GM23338 (cell line): ENCODE measurements around the gene TOE1. TPM values are rescaled to one million over a fixed set of nuclear protein-coding genes. Genes with fewer than 3 reads are reported as not detected.

Source experiments
- ATAC-seq: fragments of 200-7000 bp; cut with Tn5 transposase; 3 replicates; pipeline ENCODE4 v1.9.1; 2020
- DNase-seq: peaks from one replicate; pipeline ENCODE4 v3.0.0-alpha.2; 2015; ENCODE audit warnings: low spot score
- H2AFZ ChIP-seq: fragments of 200-600 bp; sonication (generic); 2 replicates; pipeline ENCODE4 v1.8.0; 2016; ENCODE audit warnings: antibody characterized with exemption, mild to moderate bottlenecking, moderate library complexity
- H3F3A ChIP-seq: fragments of 200-600 bp; sonication (generic); replicated peaks from 2 replicates; pipeline ENCODE4 v1.8.0; 2017; ENCODE audit warnings: antibody characterized with exemption, mixed run types, low read depth
- H3K27ac ChIP-seq: fragments of 200-600 bp; sonication (generic); 2 replicates; pipeline ENCODE4 v1.6.1; 2016; ENCODE audit warnings: low read depth
- H3K27me3 ChIP-seq: fragments of 200-600 bp; sonication (generic); 2 replicates; pipeline ENCODE4 v1.8.0; 2016; ENCODE audit warnings: mild to moderate bottlenecking, mixed run types, moderate library complexity; ENCODE audit not compliant: insufficient read depth
- H3K36me3 ChIP-seq: fragments of 200-600 bp; sonication (generic); 2 replicates; pipeline ENCODE4 v1.8.0; 2016; ENCODE audit warnings: mild to moderate bottlenecking; ENCODE audit not compliant: insufficient read depth
- H3K4me1 ChIP-seq: fragments of 200-600 bp; sonication (generic); 2 replicates; pipeline ENCODE4 v1.8.0; 2016; ENCODE audit warnings: mild to moderate bottlenecking, moderate library complexity; ENCODE audit not compliant: insufficient read depth
- H3K4me2 ChIP-seq: fragments of 200-600 bp; sonication (generic); 2 replicates; pipeline ENCODE4 v1.7.1; 2017; ENCODE audit warnings: mixed run types
- H3K4me3 ChIP-seq: fragments of 200-600 bp; sonication (generic); 2 replicates; pipeline ENCODE4 v1.6.1; 2016; ENCODE audit warnings: mixed run types
- H3K79me2 ChIP-seq: fragments of 200-600 bp; sonication (generic); replicated peaks from 2 replicates; pipeline ENCODE4 v1.8.0; 2017; ENCODE audit warnings: mild to moderate bottlenecking; ENCODE audit not compliant: insufficient read depth
- H3K9me2 ChIP-seq: fragments of 200-600 bp; sonication (generic); 2 replicates; pipeline ENCODE4 v1.8.0; 2017; ENCODE audit not compliant: insufficient read depth
- H4K20me1 ChIP-seq: fragments of 200-600 bp; sonication (generic); replicated peaks from 2 replicates; pipeline ENCODE4 v1.8.0; 2017; ENCODE audit warnings: mild to moderate bottlenecking; ENCODE audit not compliant: insufficient read depth
- H3K27ac Mint-ChIP-seq: 2 replicates; pipeline ENCODE4 v1.8.0; 2020; ENCODE audit warnings: inconsistent platforms, mild to moderate bottlenecking, moderate library complexity, mixed read lengths
- H3K27me3 Mint-ChIP-seq: 3 replicates; pipeline ENCODE4 v1.8.0; 2022; ENCODE audit warnings: low read depth, mild to moderate bottlenecking, moderate library complexity, mixed read lengths, inconsistent platforms; ENCODE audit not compliant: insufficient read depth, poor library complexity
- H3K36me3 Mint-ChIP-seq: 3 replicates; pipeline ENCODE4 v1.8.0; 2021; ENCODE audit warnings: low read depth, mild to moderate bottlenecking, inconsistent platforms, moderate library complexity, mixed read lengths
- H3K4me1 Mint-ChIP-seq: 3 replicates; pipeline ENCODE4 v1.8.0; 2020; ENCODE audit warnings: mild to moderate bottlenecking, inconsistent platforms, mixed read lengths
- H3K4me3 Mint-ChIP-seq: 3 replicates; pipeline ENCODE4 v1.8.0; 2021; ENCODE audit warnings: moderate library complexity, mild to moderate bottlenecking, inconsistent platforms, mixed read lengths
- H3K9me3 Mint-ChIP-seq: 3 replicates; pipeline ENCODE4 v1.8.0; 2020; ENCODE audit warnings: moderate library complexity, mild to moderate bottlenecking, inconsistent platforms, mixed read lengths
- CTCF ChIP-seq, 2 experiments: fragments of 200-600 bp in 1 of 2; sonication (generic) in 1 of 2; conservative IDR thresholded peaks; 2 replicates each; pipeline versions ENCODE4 v1.5.1 to v1.6.1; 2016 to 2017; ENCODE audit warnings: antibody characterized with exemption in 2 of 2, low read depth in 2 of 2, mild to moderate bottlenecking in 2 of 2, moderate library complexity in 1 of 2
- EZH2 ChIP-seq: fragments of 200-600 bp; sonication (generic); IDR thresholded peaks from one replicate; pipeline ENCODE4 v1.8.0; 2017; ENCODE audit warnings: antibody characterized with exemption, mild to moderate bottlenecking, low read depth; ENCODE audit not compliant: unreplicated experiment
- REST ChIP-seq: IDR thresholded peaks from one replicate; pipeline ENCODE4 v1.6.1; 2018; ENCODE audit warnings: antibody characterized with exemption; ENCODE audit not compliant: unreplicated experiment
- ZNF114 ChIP-seq: fragments of 250-450 bp; sonication (Bioruptor Pico); IDR thresholded peaks from 2 replicates; pipeline ENCODE4 v1.5.0; 2020; ENCODE audit warnings: mild to moderate bottlenecking, moderate library complexity
- ZNF331 ChIP-seq: fragments of 250-450 bp; sonication (Bioruptor Pico); IDR thresholded peaks from 2 replicates; pipeline ENCODE4 v1.5.0; 2020; ENCODE audit warnings: low read depth, mild to moderate bottlenecking, moderate library complexity
- polyA plus RNA-seq: library from polyadenylated mRNA; unstranded; fragments of >200 nt; fragmentation: Nextera tagmentation; extraction: Ambion mirVana; gene quantifications from 2 replicates; pipeline ENCODE4 v1.2.1, GENCODE V29; 2016
- total RNA-seq: library from RNA; depleted of rRNA; stranded (reverse); fragments of >200 nt; shearing (Covaris generic); gene quantifications from 2 replicates; pipeline ENCODE4 v1.2.3, GENCODE V29; 2014
- TF ChIP-seq, protein P1 (sequence below): IDR thresholded peaks from 2 replicates; pipeline ENCODE4 v1.6.1; 2016; ENCODE audit warnings: antibody characterized with exemption
- TF ChIP-seq, protein P2 (sequence below): fragments of 250-450 bp; sonication (Bioruptor Pico); IDR thresholded peaks from 2 replicates; pipeline ENCODE4 v1.5.0; 2020; ENCODE audit warnings: mild to moderate bottlenecking, moderate library complexity

TOE1 gene
- total and polyA plus RNA-seq, 2 experiments from 2014 or later = 9.1 to 18.4 TPM

- no peak overlapping the region for H3K27ac ChIP-seq
- TF ChIP-seq, protein P1, sequence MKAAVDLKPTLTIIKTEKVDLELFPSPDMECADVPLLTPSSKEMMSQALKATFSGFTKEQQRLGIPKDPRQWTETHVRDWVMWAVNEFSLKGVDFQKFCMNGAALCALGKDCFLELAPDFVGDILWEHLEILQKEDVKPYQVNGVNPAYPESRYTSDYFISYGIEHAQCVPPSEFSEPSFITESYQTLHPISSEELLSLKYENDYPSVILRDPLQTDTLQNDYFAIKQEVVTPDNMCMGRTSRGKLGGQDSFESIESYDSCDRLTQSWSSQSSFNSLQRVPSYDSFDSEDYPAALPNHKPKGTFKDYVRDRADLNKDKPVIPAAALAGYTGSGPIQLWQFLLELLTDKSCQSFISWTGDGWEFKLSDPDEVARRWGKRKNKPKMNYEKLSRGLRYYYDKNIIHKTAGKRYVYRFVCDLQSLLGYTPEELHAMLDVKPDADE = no peak
- TF ChIP-seq REST (no peak), EZH2 (no peak), CTCF (conservative IDR thresholded peaks at IDR 0.05; ENCODE audit: low read depth in 2 of 2) (no peak), ZNF114 (CRISPR knock-in tag) (no peak), ZNF331 (CRISPR knock-in tag) (no peak)
- TF ChIP-seq, protein P2, sequence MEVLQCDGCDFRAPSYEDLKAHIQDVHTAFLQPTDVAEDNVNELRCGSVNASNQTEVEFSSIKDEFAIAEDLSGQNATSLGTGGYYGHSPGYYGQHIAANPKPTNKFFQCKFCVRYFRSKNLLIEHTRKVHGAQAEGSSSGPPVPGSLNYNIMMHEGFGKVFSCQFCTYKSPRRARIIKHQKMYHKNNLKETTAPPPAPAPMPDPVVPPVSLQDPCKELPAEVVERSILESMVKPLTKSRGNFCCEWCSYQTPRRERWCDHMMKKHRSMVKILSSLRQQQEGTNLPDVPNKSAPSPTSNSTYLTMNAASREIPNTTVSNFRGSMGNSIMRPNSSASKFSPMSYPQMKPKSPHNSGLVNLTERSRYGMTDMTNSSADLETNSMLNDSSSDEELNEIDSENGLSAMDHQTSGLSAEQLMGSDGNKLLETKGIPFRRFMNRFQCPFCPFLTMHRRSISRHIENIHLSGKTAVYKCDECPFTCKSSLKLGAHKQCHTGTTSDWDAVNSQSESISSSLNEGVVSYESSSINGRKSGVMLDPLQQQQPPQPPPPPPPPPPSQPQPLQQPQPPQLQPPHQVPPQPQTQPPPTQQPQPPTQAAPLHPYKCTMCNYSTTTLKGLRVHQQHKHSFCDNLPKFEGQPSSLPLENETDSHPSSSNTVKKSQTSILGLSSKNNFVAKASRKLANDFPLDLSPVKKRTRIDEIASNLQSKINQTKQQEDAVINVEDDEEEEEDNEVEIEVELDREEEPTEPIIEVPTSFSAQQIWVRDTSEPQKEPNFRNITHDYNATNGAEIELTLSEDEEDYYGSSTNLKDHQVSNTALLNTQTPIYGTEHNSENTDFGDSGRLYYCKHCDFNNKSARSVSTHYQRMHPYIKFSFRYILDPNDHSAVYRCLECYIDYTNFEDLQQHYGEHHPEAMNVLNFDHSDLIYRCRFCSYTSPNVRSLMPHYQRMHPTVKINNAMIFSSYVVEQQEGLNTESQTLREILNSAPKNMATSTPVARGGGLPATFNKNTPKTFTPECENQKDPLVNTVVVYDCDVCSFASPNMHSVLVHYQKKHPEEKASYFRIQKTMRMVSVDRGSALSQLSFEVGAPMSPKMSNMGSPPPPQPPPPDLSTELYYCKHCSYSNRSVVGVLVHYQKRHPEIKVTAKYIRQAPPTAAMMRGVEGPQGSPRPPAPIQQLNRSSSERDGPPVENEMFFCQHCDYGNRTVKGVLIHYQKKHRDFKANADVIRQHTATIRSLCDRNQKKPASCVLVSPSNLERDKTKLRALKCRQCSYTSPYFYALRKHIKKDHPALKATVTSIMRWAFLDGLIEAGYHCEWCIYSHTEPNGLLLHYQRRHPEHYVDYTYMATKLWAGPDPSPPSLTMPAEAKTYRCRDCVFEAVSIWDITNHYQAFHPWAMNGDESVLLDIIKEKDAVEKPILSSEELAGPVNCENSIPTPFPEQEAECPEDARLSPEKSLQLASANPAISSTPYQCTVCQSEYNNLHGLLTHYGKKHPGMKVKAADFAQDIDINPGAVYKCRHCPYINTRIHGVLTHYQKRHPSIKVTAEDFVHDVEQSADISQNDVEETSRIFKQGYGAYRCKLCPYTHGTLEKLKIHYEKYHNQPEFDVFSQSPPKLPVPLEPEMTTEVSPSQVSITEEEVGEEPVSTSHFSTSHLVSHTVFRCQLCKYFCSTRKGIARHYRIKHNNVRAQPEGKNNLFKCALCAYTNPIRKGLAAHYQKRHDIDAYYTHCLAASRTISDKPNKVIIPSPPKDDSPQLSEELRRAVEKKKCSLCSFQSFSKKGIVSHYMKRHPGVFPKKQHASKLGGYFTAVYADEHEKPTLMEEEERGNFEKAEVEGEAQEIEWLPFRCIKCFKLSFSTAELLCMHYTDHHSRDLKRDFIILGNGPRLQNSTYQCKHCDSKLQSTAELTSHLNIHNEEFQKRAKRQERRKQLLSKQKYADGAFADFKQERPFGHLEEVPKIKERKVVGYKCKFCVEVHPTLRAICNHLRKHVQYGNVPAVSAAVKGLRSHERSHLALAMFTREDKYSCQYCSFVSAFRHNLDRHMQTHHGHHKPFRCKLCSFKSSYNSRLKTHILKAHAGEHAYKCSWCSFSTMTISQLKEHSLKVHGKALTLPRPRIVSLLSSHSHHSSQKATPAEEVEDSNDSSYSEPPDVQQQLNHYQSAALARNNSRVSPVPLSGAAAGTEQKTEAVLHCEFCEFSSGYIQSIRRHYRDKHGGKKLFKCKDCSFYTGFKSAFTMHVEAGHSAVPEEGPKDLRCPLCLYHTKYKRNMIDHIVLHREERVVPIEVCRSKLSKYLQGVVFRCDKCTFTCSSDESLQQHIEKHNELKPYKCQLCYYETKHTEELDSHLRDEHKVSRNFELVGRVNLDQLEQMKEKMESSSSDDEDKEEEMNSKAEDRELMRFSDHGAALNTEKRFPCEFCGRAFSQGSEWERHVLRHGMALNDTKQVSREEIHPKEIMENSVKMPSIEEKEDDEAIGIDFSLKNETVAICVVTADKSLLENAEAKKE (CRISPR knock-in tag) = no peak
- Mint-ChIP-seq H3K27me3 (peaks cover 24% of the 10 kb centered on the region), H3K9me3 (no peaks in the 10 kb centered on the region; the same call in 2 of the 3 replicates), H3K36me3 (no peaks in the 10 kb centered on the region), H3K27ac (peak overlapping the region; percentile 15; the same call in 1 of the 2 replicates), H3K4me3 (peak overlapping the region; percentile 89), H3K4me1 (peaks cover 47% of the 10 kb centered on the region)
- no peak overlapping the region; the same call in 1 of the 2 replicates for H3K4me3 ChIP-seq
- no peaks in the 10 kb centered on the region for H3K36me3 ChIP-seq
- H3K27me3 ChIP-seq = no peaks in the 10 kb centered on the region
- H3F3A ChIP-seq = 0 out of 2 replicates have a peak, but pooled peaks cover 5% of the 10 kb centered on the region
- no peak for ATAC-seq
- H2AFZ ChIP-seq = no peak overlapping the region
- H4K20me1 ChIP-seq = no peaks in the 10 kb centered on the region
- peak overlapping the region; percentile 81 for H3K4me2 ChIP-seq
- no peaks in the 10 kb centered on the region; the same call in 1 of the 2 replicates for H3K9me2 ChIP-seq
- H3K79me2 ChIP-seq = no peaks in the 10 kb centered on the region
- DNase-seq = no peak
- peaks cover 42% of the 10 kb centered on the region for H3K4me1 ChIP-seq
Measured at GRCh38 chr1:45305231-45305630, 34.7 kb upstream of the TOE1 start.
